Measurements from ENCODE around the gene OR52B2.

DNA sequence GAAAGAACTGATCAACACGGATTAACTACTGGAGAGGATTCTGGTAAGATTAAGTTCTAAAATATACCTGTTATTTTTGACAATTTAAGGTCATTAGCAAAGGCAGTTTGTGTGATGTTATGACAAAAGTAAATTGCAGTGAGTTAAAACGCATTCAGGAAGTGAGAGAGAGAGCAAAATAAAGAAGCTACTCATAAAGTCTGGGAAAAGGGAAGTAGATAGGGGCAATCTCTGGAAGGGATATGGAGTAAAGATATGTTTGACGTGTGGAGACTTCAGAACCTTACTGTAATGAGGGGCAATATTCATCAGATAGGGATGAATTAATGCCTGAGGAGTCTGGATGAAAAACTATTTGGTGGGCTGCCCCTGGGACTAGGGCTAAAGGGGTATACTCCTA is 45.9 kb downstream of the OR52B2 start:
- TF ChIP-seq EZH2 (IDR thresholded peaks at IDR 0.05) (no peak), POLR2AphosphoS5 (IDR thresholded peaks at IDR 0.05; ENCODE audit: borderline replicate concordance, low read depth, low read length) (no peak), FOXP2 (optimal IDR thresholded peaks at IDR 0.05; ENCODE audit: control extremely low read depth, extremely low read length, insufficient read depth) (no peak)
